ENCODE results near the gene GDPD1. TPM values are rescaled to one million over a fixed set of nuclear protein-coding genes. Genes with fewer than 3 reads are reported as not detected.
A peak's percentile ranks its signal among the peaks of the same experiment; 100 is the strongest.

The GDPD1 gene
- total and polyA plus RNA-seq, 9 of the 15 experiments (the other 6 are each of a cell fraction or from before 2014, with no cell fraction given): 5.7 to 15.2 (median 9.3) TPM

DNA sequence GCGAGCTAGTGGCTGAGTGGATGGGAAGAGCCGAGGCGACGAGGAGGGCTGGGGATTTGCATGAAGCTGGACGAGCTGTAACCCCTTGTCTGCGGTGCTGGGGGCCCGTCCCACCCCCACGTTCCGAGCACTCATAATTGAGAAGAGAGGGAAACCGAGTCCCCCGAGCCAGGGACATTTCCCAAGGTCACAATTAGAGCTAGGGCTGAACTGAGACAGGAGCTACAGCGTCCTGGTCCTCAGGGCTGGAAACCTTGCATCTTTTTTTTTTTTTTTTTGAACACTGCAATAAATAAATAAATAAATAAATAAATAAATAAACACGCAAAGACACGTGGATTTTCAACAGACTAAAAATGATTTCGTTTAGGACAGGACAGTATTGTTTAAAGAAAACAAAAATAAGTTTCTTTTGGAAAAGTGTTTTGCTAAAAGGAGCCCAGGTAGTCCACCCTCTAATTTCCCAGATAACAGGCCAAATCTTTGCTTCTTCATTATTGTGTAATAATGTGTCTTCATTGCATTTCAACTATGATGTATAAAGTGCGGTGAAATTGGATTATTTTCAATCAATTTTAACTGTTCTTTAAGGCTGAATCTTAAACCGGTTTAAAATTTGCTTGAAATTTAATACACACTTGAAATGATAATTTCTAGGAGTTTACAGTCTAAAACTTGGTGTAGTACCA is 992 bp downstream of the GDPD1 start (continued):
- TF ChIP-seq MNT (conservative IDR thresholded peaks at IDR 0.05) (peak; percentile 41 to 43; a peak in 3 of 4 replicates), HOXB6 (CRISPR knock-in tag; IDR thresholded peaks at IDR 0.05; ENCODE audit: borderline replicate concordance) (no peak), KLF6 (CRISPR knock-in tag; IDR thresholded peaks at IDR 0.05; ENCODE audit: borderline replicate concordance) (no peak), EP400 (IDR thresholded peaks at IDR 0.05) (peak; percentile 13; the same call in 1 of the 2 replicates), XRCC4 (IDR thresholded peaks at IDR 0.05; ENCODE audit: extremely low read depth, insufficient read depth, insufficient read length) (no peak)
- TF ChIP-seq, protein P1, sequence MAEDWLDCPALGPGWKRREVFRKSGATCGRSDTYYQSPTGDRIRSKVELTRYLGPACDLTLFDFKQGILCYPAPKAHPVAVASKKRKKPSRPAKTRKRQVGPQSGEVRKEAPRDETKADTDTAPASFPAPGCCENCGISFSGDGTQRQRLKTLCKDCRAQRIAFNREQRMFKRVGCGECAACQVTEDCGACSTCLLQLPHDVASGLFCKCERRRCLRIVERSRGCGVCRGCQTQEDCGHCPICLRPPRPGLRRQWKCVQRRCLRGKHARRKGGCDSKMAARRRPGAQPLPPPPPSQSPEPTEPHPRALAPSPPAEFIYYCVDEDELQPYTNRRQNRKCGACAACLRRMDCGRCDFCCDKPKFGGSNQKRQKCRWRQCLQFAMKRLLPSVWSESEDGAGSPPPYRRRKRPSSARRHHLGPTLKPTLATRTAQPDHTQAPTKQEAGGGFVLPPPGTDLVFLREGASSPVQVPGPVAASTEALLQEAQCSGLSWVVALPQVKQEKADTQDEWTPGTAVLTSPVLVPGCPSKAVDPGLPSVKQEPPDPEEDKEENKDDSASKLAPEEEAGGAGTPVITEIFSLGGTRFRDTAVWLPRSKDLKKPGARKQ (CRISPR knock-in tag; IDR thresholded peaks at IDR 0.05): 0 out of 2 replicates have a peak, but pooled peaks have one; percentile 21

Measured in K562 (cell line).